ENCODE data around the gene NFU1. TPM values are rescaled to one million over a fixed set of nuclear protein-coding genes. Genes with fewer than 3 reads are reported as not detected.

Gene NFU1
- total RNA-seq, result 10 to 100 TPM; 50.1 to 57.5 (median 52.4) TPM
- 62.5 TPM for polyA plus RNA-seq
- long read RNA-seq, donor 1, transcript NFU1-203 (8 exons, 1,467 nt), result major isoform, 5 of 7 reads
- long read RNA-seq, donor 1, partial matches to known transcripts, result 1 of 7 reads
- long read RNA-seq, donor 1, other reads (novel, unspliced or antisense), result 1 of 7 reads
- long read RNA-seq, donor 2, transcript NFU1-203 (8 exons, 1,467 nt), result major isoform, 10 of 12 reads
- long read RNA-seq, donor 2, partial matches to known transcripts, result 0 of 12 reads
- long read RNA-seq, donor 2, other reads (novel, unspliced or antisense), result 1 of 12 reads
- long read RNA-seq, donor 3, partial matches to known transcripts, result 1 of 5 reads
- long read RNA-seq, donor 3, other reads (novel, unspliced or antisense), result 1 of 5 reads
- long read RNA-seq, donor 4, transcript NFU1-203 (8 exons, 1,467 nt), result major isoform, 5 of 8 reads
- long read RNA-seq, donor 4, partial matches to known transcripts, result 1 of 8 reads
- long read RNA-seq, donor 4, other reads (novel, unspliced or antisense), result 1 of 8 reads

- WGBS, result under 1% methylated on average over 60 of the region's 60 CpGs
- peak; percentile 96 to 98 (median 97) for DNase-seq
- H3K27ac ChIP-seq (ENCODE audit: low read length), result peak within 1 kb of the TSS; percentile 97
- intact Hi-C loops (cut with DNase I), result no loop called here
- peak within 1 kb of the TSS; percentile 66 for H3K4me3 ChIP-seq (ENCODE audit: low read length)
- no peaks in the 10 kb centered on the region for H3K4me1 ChIP-seq (ENCODE audit: control insufficient read depth, insufficient read depth, low read length)
- no peaks in the 10 kb centered on the region for H3K27me3 ChIP-seq (ENCODE audit: control insufficient read depth, insufficient read depth)
- peak; percentile 99 for ATAC-seq
- H3K9me3 ChIP-seq (ENCODE audit: control insufficient read depth, low read length), result no peaks in the 10 kb centered on the region
Observed at GRCh38 chr2:69436938-69437750, at the start of gene NFU1. Gene NFU1, minus strand, starts transcription at chr2:69437435. Its CDS starts 13 bp downstream, at chr2:69437422.

GRCh38 chr2:69483696-69484095, 46.5 kb upstream of the NFU1 start:
- ATAC-seq, result no peak
- Histone ChIP-seq H3K4me3 (ENCODE audit: low read length) (no peak overlapping the region), H3K4me1 (ENCODE audit: control insufficient read depth, insufficient read depth, low read length) (no peaks in the 10 kb centered on the region), H3K9me3 (ENCODE audit: control insufficient read depth, low read length) (no peaks in the 10 kb centered on the region), H3K27ac (ENCODE audit: low read length) (no peak overlapping the region), H3K27me3 (ENCODE audit: control insufficient read depth, insufficient read depth) (no peaks in the 10 kb centered on the region)
- intact Hi-C loops (cut with DNase I), result no loop called here
- no peak for DNase-seq
- WGBS, result 84% methylated on average over 3 of the region's 3 CpGs

GRCh38 chr2:69483024-69483423, 45.8 kb upstream of the NFU1 start:
- no peaks in the 10 kb centered on the region for H3K4me1 ChIP-seq (ENCODE audit: control insufficient read depth, insufficient read depth, low read length)
- no peaks in the 10 kb centered on the region for H3K27me3 ChIP-seq (ENCODE audit: control insufficient read depth, insufficient read depth)
- ATAC-seq (no peak), DNase-seq (no peak)
- WGBS, result 76% methylated on average over 4 of the region's 4 CpGs
- intact Hi-C loops (cut with DNase I), result no loop called here
- H3K4me3 ChIP-seq (ENCODE audit: low read length), result no peak overlapping the region
- no peak overlapping the region for H3K27ac ChIP-seq (ENCODE audit: low read length)
- no peaks in the 10 kb centered on the region for H3K9me3 ChIP-seq (ENCODE audit: control insufficient read depth, low read length)

GRCh38 chr2:69482471-69482870, 45.2 kb upstream of the NFU1 start:
- no peaks in the 10 kb centered on the region for H3K4me1 ChIP-seq (ENCODE audit: control insufficient read depth, insufficient read depth, low read length)
- H3K9me3 ChIP-seq (ENCODE audit: control insufficient read depth, low read length), result no peaks in the 10 kb centered on the region
- WGBS, result 83% methylated on average over 3 of the region's 3 CpGs
- DNase-seq (no peak), ATAC-seq (no peak)
- no peaks in the 10 kb centered on the region for H3K27me3 ChIP-seq (ENCODE audit: control insufficient read depth, insufficient read depth)
- H3K27ac ChIP-seq (ENCODE audit: low read length), result no peak overlapping the region
- intact Hi-C loops (cut with DNase I), result no loop called here
- no peak overlapping the region for H3K4me3 ChIP-seq (ENCODE audit: low read length)

GRCh38 chr2:69481421-69481820, 44.2 kb upstream of the NFU1 start:
- H3K27ac ChIP-seq (ENCODE audit: low read length), result no peak overlapping the region
- ATAC-seq (no peak), DNase-seq (no peak)
- no peaks in the 10 kb centered on the region for H3K9me3 ChIP-seq (ENCODE audit: control insufficient read depth, low read length)
- 98% methylated on average over 1 of the region's 1 CpG for WGBS
- no peaks in the 10 kb centered on the region for H3K27me3 ChIP-seq (ENCODE audit: control insufficient read depth, insufficient read depth)
- intact Hi-C loops (cut with DNase I), result no loop called here
- H3K4me3 ChIP-seq (ENCODE audit: low read length), result no peak overlapping the region
- no peaks in the 10 kb centered on the region for H3K4me1 ChIP-seq (ENCODE audit: control insufficient read depth, insufficient read depth, low read length)

GRCh38 chr2:69477627-69478026, 40.4 kb upstream of the NFU1 start:
- no peak overlapping the region for H3K4me3 ChIP-seq (ENCODE audit: low read length)
- H3K27ac ChIP-seq (ENCODE audit: low read length), result no peak overlapping the region
- H3K9me3 ChIP-seq (ENCODE audit: control insufficient read depth, low read length), result no peaks in the 10 kb centered on the region
- no peaks in the 10 kb centered on the region for H3K27me3 ChIP-seq (ENCODE audit: control insufficient read depth, insufficient read depth)
- DNase-seq, result no peak
- 84% methylated on average over 1 of the region's 1 CpG for WGBS
- intact Hi-C loops (cut with DNase I), result no loop called here
- no peak for ATAC-seq
- H3K4me1 ChIP-seq (ENCODE audit: control insufficient read depth, insufficient read depth, low read length), result no peaks in the 10 kb centered on the region

- Histone ChIP-seq H3K9me3 (ENCODE audit: control insufficient read depth, low read length) (no peaks in the 10 kb centered on the region), H3K4me3 (ENCODE audit: low read length) (no peak overlapping the region), H3K4me1 (ENCODE audit: control insufficient read depth, insufficient read depth, low read length) (no peaks in the 10 kb centered on the region), H3K27me3 (ENCODE audit: control insufficient read depth, insufficient read depth) (no peaks in the 10 kb centered on the region), H3K27ac (ENCODE audit: low read length) (no peak overlapping the region)
- 93% methylated on average over 2 of the region's 2 CpGs for WGBS
- intact Hi-C loops (cut with DNase I), result no loop called here
- DNase-seq (no peak), ATAC-seq (no peak)
Observed at GRCh38 chr2:69474688-69475087, 37.5 kb upstream of the NFU1 start.

GRCh38 chr2:69471793-69472192, 34.6 kb upstream of the NFU1 start:
- intact Hi-C loops (cut with DNase I), result no loop called here
- WGBS, result 84% methylated on average over 2 of the region's 2 CpGs
- no peaks in the 10 kb centered on the region for H3K9me3 ChIP-seq (ENCODE audit: control insufficient read depth, low read length)
- DNase-seq (no peak), ATAC-seq (no peak)
- no peaks in the 10 kb centered on the region for H3K4me1 ChIP-seq (ENCODE audit: control insufficient read depth, insufficient read depth, low read length)
- no peak overlapping the region for H3K27ac ChIP-seq (ENCODE audit: low read length)
- no peaks in the 10 kb centered on the region for H3K27me3 ChIP-seq (ENCODE audit: control insufficient read depth, insufficient read depth)
- no peak overlapping the region for H3K4me3 ChIP-seq (ENCODE audit: low read length)

GRCh38 chr2:69470911-69471310, 33.7 kb upstream of the NFU1 start:
- DNase-seq (no peak), ATAC-seq (no peak)
- no peaks in the 10 kb centered on the region for H3K9me3 ChIP-seq (ENCODE audit: control insufficient read depth, low read length)
- WGBS, result 74% methylated on average over 5 of the region's 5 CpGs
- no peaks in the 10 kb centered on the region for H3K4me1 ChIP-seq (ENCODE audit: control insufficient read depth, insufficient read depth, low read length)
- H3K27me3 ChIP-seq (ENCODE audit: control insufficient read depth, insufficient read depth), result no peaks in the 10 kb centered on the region
- no peak overlapping the region for H3K4me3 ChIP-seq (ENCODE audit: low read length)
- intact Hi-C loops (cut with DNase I), result no loop called here
- H3K27ac ChIP-seq (ENCODE audit: low read length), result no peak overlapping the region

GRCh38 chr2:69469784-69470183, 32.5 kb upstream of the NFU1 start:
- WGBS, result 89% methylated on average over 1 of the region's 1 CpG
- DNase-seq, result no peak
- H3K4me3 ChIP-seq (ENCODE audit: low read length), result no peak overlapping the region
- H3K27ac ChIP-seq (ENCODE audit: low read length), result no peak overlapping the region
- H3K9me3 ChIP-seq (ENCODE audit: control insufficient read depth, low read length), result no peaks in the 10 kb centered on the region
- H3K27me3 ChIP-seq (ENCODE audit: control insufficient read depth, insufficient read depth), result no peaks in the 10 kb centered on the region
- intact Hi-C loops (cut with DNase I), result no loop called here
- no peaks in the 10 kb centered on the region for H3K4me1 ChIP-seq (ENCODE audit: control insufficient read depth, insufficient read depth, low read length)
- no peak for ATAC-seq

- intact Hi-C loops (cut with DNase I), result no loop called here
- H3K27ac ChIP-seq (ENCODE audit: low read length), result no peak overlapping the region
- WGBS, result 95% methylated on average over 3 of the region's 3 CpGs
- H3K9me3 ChIP-seq (ENCODE audit: control insufficient read depth, low read length), result no peaks in the 10 kb centered on the region
- H3K4me3 ChIP-seq (ENCODE audit: low read length), result no peak overlapping the region
- H3K27me3 ChIP-seq (ENCODE audit: control insufficient read depth, insufficient read depth), result no peaks in the 10 kb centered on the region
- no peak for ATAC-seq
- no peak for DNase-seq
- H3K4me1 ChIP-seq (ENCODE audit: control insufficient read depth, insufficient read depth, low read length), result no peaks in the 10 kb centered on the region
Observed at GRCh38 chr2:69469375-69469774, 32.1 kb upstream of the NFU1 start.
